Measurements from ENCODE around the gene KIFBP. TPM values are rescaled to one million over a fixed set of nuclear protein-coding genes. Genes with fewer than 3 reads are reported as not detected.

The KIFBP gene
- total and polyA plus RNA-seq, 9 of the 15 experiments (the other 6 are each of a cell fraction or from before 2014, with no cell fraction given), result 5.6 to 23.2 (median 14.8) TPM

GRCh38 chr10:69051710-69052487 lies 63.3 kb downstream of the KIFBP start (continued):
- TF ChIP-seq, protein P1, sequence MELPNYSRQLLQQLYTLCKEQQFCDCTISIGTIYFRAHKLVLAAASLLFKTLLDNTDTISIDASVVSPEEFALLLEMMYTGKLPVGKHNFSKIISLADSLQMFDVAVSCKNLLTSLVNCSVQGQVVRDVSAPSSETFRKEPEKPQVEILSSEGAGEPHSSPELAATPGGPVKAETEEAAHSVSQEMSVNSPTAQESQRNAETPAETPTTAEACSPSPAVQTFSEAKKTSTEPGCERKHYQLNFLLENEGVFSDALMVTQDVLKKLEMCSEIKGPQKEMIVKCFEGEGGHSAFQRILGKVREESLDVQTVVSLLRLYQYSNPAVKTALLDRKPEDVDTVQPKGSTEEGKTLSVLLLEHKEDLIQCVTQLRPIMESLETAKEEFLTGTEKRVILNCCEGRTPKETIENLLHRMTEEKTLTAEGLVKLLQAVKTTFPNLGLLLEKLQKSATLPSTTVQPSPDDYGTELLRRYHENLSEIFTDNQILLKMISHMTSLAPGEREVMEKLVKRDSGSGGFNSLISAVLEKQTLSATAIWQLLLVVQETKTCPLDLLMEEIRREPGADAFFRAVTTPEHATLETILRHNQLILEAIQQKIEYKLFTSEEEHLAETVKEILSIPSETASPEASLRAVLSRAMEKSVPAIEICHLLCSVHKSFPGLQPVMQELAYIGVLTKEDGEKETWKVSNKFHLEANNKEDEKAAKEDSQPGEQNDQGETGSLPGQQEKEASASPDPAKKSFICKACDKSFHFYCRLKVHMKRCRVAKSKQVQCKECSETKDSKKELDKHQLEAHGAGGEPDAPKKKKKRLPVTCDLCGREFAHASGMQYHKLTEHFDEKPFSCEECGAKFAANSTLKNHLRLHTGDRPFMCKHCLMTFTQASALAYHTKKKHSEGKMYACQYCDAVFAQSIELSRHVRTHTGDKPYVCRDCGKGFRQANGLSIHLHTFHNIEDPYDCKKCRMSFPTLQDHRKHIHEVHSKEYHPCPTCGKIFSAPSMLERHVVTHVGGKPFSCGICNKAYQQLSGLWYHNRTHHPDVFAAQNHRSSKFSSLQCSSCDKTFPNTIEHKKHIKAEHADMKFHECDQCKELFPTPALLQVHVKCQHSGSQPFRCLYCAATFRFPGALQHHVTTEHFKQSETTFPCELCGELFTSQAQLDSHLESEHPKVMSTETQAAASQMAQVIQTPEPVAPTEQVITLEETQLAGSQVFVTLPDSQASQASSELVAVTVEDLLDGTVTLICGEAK (IDR thresholded peaks at IDR 0.05), result no peak
- TF ChIP-seq, protein P1 (CRISPR knock-in tag; IDR thresholded peaks at IDR 0.05), result no peak
- TF ChIP-seq MEF2D (tag; conservative IDR thresholded peaks at IDR 0.05; ENCODE audit: low read depth) (no peak), KDM4B (IDR thresholded peaks at IDR 0.05; ENCODE audit: borderline replicate concordance in 2 of 2, low read depth in 1 of 2) (no peak), GATA2 (CRISPR knock-in tag; IDR thresholded peaks at IDR 0.05) (no peak), ZNF695 (CRISPR knock-in tag; IDR thresholded peaks at IDR 0.05) (no peak), SIN3B (IDR thresholded peaks at IDR 0.05; ENCODE audit: low read depth) (no peak), ZNF23 (CRISPR knock-in tag; IDR thresholded peaks at IDR 0.05) (no peak)

All from K562 (cell line).